Upper lobe of left lung (tissue), 4 donors: Measurements from ENCODE around the gene ZBTB38.

Experiments
- CTCF ChIP-seq, 6 experiments: fragments of 450-650 bp in 4 of 6; fragments of 200-600 bp in 2 of 6; sonication (generic) in 2 of 6; IDR thresholded peaks; one replicate each; pipeline ENCODE4 v1.5.1; 2016 to 2019; ENCODE audit warnings: antibody characterized with exemption in 6 of 6
- POLR2A ChIP-seq, 4 donors: fragments of 450-650 bp; IDR thresholded peaks; one replicate each; pipeline ENCODE4 v1.5.1; 2016 to 2017; ENCODE audit warnings: antibody characterized with exemption in 4 of 4, mild to moderate bottlenecking in 2 of 4

GRCh38 chr3:141397996-141398395, 29.7 kb downstream of the ZBTB38 start:
- TF ChIP-seq CTCF (IDR thresholded peaks at IDR 0.05) (no peak), POLR2A (IDR thresholded peaks at IDR 0.05) (no peak)
